ENCODE measurements around the gene HOXD13.
A peak's percentile ranks its signal among the peaks of the same experiment; 100 is the strongest.

HOXD13 gene

DNA sequence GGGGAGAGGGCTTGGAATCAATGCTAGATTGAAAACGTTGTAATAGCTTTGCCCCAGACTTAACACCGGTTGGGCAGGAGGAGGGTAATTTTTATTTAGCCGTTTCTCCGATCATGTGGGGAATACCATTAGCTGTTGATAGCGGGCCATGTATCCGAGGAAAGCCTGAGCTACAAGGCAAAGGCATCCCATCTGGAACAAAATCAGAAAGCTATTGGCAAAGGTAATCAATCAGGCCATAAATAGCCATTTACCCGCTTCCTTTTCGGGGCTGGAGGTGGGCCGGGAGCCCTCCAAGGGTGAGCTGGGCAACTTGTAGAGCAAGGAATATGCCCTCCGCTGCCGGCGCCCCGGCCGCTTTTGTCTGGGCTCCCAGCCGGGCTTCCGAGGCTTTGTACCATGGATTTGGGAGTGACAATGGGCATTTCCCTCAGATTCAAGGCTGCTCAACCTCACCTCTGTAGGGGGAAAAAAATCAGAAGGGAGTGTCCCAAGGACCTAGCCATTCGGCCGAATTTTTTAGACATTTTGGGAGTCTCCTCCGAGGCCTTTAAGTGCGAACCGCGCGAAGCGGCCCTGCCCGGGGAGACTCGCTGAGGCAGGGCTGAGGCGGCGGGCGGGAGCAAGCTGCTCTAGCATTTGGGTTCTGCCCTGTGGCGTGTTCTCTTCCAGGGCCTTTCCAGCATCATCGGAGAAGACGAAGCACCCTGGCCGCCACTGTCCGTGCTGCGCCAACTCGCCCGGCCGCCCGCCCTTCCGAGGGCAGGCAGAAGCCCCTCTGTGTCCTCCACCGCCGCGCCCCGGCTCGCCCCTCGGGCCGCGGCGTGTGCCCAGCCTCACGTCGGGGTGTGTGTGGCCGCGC is 28.9 kb downstream of the HOXD13 start:
- no peak for DNase-seq

- DNase-seq, result peak; percentile 34
Observed at GRCh38 chr2:176122052-176122682, 29.6 kb downstream of the HOXD13 start.

DNA sequence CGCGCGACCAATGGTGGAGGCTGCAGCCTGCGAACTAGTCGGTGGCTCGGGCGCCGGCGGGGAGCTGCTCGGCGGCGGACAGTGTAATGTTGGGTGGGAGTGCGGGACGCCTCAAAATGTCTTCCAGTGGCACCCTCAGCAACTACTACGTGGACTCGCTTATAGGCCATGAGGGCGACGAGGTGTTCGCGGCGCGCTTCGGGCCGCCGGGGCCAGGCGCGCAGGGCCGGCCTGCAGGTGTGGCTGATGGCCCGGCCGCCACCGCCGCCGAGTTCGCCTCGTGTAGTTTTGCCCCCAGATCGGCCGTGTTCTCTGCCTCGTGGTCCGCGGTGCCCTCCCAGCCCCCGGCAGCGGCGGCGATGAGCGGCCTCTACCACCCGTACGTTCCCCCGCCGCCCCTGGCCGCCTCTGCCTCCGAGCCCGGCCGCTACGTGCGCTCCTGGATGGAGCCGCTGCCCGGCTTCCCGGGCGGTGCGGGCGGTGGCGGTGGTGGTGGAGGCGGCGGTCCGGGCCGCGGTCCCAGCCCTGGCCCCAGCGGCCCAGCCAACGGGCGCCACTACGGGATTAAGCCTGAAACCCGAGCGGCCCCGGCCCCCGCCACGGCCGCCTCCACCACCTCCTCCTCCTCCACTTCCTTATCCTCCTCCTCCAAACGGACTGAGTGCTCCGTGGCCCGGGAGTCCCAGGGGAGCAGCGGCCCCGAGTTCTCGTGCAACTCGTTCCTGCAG is 30.3 kb downstream of the HOXD13 start, which contains the start of gene HOXD9:
Gene HOXD9 (plus strand): TSS at position 37 of the 728 bp plus-strand sequence. CDS start 50 bp downstream, at position 87.
- no peak for DNase-seq

DNA sequence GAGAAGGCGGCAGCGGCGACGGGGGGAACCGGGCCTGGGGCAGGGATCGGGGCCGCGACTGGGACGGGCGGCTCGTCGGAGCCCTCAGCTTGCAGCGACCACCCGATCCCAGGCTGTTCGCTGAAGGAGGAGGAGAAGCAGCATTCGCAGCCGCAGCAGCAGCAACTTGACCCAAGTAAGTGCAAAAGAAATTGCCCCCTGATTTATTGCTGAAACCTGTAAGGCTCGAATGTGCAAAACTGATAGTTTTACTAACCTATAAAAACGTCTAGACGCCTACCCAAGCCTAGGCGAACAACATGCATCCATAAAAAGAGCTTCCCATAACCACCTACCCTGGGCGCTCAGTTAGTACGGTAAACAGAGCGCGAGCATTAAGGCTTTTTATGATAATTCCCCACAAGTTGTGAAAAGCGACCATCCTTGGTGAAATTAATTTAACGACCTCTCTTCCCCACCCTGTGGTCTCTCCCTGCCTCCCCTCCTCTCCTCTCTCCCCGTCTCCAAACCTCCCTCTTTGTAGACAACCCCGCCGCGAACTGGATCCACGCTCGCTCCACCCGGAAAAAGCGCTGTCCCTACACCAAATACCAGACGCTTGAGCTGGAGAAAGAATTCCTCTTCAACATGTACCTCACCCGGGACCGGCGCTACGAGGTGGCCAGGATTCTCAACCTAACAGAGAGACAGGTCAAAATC is 31.0 kb downstream of the HOXD13 start:
- DNase-seq, result no peak

DNA sequence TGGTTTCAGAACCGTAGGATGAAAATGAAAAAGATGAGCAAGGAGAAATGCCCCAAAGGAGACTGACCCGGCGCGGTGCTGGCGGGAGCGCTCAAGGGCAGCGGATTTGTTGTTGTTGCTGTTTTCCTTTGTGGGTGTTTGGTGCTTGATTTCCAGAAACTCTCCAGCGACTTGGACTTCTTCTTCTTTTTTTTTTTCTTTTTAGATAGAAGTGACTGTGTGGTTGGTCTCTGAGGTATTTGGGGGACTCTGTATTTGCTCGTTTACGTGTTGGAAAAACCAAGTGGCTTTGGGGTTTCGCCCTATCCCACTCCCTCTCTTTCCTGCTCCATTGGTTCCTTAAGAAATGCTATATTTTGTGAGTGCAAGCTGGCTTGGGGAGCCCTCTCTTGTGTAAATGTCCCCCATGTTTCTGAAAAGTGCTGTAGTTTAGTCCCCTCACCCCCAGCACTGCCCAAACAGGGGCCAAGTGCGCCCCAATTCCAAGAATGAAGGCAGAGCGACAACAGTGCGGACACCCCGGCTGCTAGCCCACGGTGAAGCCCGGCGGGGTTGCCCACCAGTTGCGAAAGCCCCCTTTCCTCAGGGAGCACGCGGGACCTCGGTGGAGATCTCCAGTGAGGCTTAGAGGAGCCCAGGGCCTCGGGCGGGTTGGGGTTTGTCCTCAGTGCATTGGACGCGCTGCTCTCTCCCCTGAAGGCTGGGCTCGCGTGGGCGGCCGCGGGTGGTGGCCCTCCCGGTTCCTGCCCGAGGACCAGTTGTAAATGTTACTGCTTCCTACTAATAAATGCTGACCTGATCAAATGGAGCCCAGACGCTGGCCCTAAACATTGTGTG is 31.8 kb downstream of the HOXD13 start:
- DNase-seq, result no peak

DNA sequence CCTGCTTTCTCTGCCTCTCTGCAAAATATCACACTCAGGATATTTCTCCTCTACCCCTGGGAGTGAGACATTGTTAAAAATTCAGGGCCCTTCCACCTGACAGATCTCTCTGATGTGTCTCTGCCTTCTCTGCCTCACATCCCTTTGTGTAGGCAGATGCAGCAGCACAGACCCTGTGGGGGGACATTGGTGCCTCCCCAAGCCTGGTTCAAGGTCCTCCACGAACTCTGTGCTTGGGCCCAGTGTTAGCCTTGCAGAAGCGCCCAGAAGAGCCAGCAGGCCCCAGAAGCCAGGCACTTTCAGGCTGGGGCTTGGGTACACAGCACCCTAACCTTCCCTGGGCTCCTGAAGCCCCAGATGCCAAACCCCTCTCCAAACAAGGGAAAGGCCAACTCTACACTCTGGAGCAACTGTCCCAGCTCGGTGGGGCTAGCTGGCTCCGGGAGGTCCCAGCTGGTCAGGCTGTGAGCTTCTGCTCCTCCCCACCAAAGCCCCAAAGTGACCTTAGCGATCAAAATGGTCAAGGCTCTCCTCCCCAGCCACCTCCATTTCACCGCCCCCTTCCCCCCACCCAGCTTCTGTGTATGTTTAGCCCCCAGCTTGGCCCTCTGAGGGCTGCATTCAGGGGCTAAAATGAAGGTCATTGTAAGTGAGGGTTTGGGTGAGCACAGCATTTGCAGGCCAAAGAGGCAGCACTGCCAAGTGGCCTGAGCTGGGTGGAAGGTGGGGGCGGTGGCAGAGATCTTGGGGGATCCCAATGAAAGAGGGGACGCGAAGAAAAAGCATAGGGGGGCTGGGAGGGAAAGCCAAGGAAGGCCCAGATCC is 32.6 kb downstream of the HOXD13 start:
- DNase-seq, result no peak

- no peak for DNase-seq
Observed at GRCh38 chr2:176125772-176126054, 33.2 kb downstream of the HOXD13 start.

DNA sequence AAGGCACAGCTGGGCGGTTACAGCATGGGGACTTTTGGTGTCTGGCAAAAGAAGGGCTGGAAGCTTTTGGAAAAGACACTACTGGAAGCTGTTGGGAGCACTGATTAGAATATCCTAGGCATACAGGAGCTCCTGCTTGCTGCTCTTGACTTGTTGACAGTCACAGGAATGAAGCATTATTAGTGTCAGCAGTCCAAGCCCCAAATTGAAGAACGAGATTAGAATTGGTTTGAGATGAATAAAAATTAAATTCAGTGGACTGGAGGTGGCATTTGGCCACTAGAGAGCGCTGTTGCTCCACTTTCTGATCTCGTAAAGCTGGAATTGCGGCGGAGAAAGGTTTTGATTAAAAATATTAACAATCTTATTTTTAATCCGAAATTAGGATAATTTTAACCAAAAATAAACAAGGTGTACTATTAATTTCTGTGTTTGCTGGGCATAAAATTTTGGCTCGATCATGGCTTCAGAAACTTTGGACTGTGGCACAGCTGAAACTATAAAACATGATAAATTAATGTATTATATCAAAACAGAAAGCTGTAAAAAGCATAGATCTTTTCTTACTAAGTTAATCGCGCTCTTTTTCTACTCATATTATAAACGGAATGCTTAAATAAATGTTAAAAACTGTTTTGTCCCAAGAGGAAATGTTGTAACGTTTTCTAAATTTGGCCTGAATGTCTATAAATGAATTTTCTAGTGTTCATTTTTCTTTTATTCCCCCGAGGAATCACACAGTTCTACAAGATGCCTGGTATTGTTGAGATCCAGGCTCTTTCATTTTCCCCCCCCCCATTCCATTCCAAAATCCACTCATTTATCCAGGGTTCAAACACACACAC is 34.6 kb downstream of the HOXD13 start:
- DNase-seq, result peak; percentile 18

GRCh38 chr2:176127774-176128072 is 35.2 kb downstream of the HOXD13 start:
- DNase-seq, result no peak

GRCh38 chr2:176128172-176128981 is 35.9 kb downstream of the HOXD13 start:
- DNase-seq, result no peak

- peak; percentile 72 for DNase-seq
Observed at GRCh38 chr2:176128982-176129796, 36.7 kb downstream of the HOXD13 start, which contains the start of gene HOXD8. TSS of gene HOXD8 (plus strand) at chr2:176129705. CDS start at chr2:176130367, 662 bp downstream.

- no peak for DNase-seq
Observed at GRCh38 chr2:176129813-176130146, 37.3 kb downstream of the HOXD13 start.

DNA sequence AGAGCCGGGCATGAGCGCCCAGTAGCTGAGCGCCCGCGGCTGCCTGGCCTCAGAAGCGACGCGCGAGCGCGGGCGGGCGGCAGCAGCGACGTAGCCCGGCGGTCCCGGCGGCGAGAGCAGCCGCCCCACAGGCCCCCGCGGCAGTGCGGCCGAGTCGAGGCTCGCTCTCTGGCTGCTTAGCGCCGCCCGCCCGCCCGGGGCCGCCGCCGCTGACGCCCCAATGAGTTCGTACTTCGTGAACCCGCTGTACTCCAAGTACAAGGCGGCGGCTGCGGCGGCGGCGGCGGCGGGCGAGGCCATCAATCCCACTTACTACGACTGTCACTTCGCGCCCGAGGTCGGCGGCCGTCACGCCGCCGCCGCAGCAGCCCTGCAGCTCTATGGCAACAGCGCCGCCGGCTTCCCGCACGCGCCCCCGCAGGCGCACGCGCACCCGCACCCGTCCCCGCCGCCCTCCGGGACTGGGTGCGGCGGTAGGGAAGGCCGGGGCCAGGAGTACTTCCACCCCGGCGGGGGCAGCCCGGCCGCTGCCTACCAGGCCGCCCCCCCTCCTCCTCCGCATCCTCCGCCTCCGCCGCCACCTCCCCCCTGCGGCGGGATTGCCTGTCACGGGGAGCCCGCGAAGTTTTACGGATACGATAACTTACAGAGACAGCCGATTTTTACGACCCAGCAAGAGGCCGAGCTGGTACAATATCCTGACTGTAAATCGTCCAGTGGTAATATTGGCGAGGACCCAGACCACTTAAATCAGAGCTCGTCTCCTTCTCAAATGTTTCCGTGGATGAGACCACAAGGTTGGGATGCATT is 37.8 kb downstream of the HOXD13 start:
- peak; percentile 35 for DNase-seq

- DNase-seq, result no peak
Observed at GRCh38 chr2:176130957-176131847, 38.7 kb downstream of the HOXD13 start.

- DNase-seq, result no peak
Observed at GRCh38 chr2:176131848-176132158, 39.3 kb downstream of the HOXD13 start.

DNA sequence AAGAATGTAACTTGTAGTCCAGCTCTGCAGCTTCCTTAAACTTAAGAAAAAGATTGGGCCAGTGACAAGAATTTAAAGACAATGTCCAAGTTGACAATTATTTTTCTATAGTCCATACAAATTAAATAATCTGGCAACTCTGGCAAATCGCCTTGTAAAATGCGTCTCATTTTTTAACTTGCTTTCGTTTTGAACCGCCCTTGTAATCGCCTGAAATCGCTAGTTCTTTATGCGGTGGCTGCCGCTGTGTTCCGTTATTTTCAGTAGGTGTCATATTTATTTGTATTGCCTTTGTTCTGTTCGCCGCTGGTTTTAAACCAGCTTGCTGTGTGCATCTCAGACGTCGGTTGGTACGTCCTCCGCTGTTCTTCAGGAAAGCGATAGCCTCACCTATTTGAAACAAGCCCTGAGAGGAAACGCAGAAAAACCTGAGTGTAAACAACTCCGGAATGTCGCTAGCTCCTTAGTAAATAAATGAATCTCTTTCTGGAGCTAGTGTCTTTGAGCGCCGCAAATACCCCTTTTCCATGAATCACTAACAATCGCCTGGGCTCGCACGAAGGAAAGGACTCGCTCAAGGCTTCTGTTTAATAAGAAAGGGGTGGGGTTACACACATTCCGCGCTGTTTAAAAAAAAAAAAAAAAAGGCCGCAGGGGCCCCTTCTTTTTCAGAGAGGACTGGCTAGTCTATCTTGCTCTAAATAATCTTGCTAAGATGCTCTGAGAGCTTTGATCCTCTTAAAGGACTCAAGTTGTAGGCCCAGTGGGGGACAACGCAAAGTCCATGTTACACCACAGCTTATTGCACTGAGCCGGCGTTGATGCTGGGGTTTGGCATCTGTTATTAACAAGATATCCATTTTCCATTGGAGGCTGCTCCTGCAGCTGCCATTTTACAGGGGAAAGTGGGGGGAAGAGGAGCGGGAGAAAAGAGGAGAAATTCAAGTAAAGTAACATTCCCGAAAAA is 40.0 kb downstream of the HOXD13 start:
- no peak for DNase-seq
